Esophagus muscularis mucosa (tissue), 4 donors: ENCODE data around the gene REPS2. TPM values are rescaled to one million over a fixed set of nuclear protein-coding genes. Genes with fewer than 3 reads are reported as not detected.

Experiments used
- DNase-seq: peaks from one replicate; pipeline ENCODE4 v3.0.0-alpha.2; 2017; ENCODE audit errors: extremely low spot score
- H3K27ac ChIP-seq, 4 donors: fragments of 200-600 bp; sonication (generic); replicated peaks in 1 of 4; 1 replicate in 3 of 4; 2 replicates in 1 of 4; pipeline ENCODE4 v1.5.1; 2016 to 2019; ENCODE audit warnings: mild to moderate bottlenecking in 1 of 4
- H3K27me3 ChIP-seq, 4 donors: fragments of 200-600 bp; sonication (generic); one replicate each; pipeline versions ENCODE4 v1.5.1 to v1.6.0; 2016 to 2019
- H3K36me3 ChIP-seq, 4 donors: fragments of 200-600 bp; sonication (generic); one replicate each; pipeline ENCODE4 v1.5.1; 2016 to 2019
- H3K4me1 ChIP-seq, 4 donors: fragments of 200-600 bp; sonication (generic); one replicate each; pipeline ENCODE4 v1.5.1; 2016 to 2019
- H3K4me3 ChIP-seq, 4 donors: fragments of 200-600 bp; sonication (generic); 1 replicate in 2 of 4; 2 replicates in 2 of 4; pipeline ENCODE4 v1.5.1; 2016 to 2019; ENCODE audit warnings: mild to moderate bottlenecking in 4 of 4, moderate library complexity in 1 of 4
- H3K9me3 ChIP-seq, 4 donors: fragments of 200-600 bp; sonication (generic); 1 replicate in 3 of 4; 2 replicates in 1 of 4; pipeline ENCODE4 v1.5.1; 2016 to 2019
- EP300 ChIP-seq: sonication (generic); formaldehyde crosslinking; IDR thresholded peaks from one replicate; pipeline ENCODE4 v1.6.1; 2017; ENCODE audit warnings: antibody characterized with exemption
- POLR2A ChIP-seq: fragments of 450-650 bp; IDR thresholded peaks from one replicate; pipeline ENCODE4 v1.6.1; 2017; ENCODE audit warnings: antibody characterized with exemption, moderate library complexity, mild to moderate bottlenecking, low read depth
- POLR2AphosphoS5 ChIP-seq, 2 donors: sonication (generic); formaldehyde crosslinking; IDR thresholded peaks; one replicate each; pipeline ENCODE4 v1.6.1; 2017; ENCODE audit warnings: antibody characterized with exemption in 2 of 2
- WGBS: methylation state at CpG from one replicate; pipeline ENCODE4 v1.1.5; 2018; 5-methylcytosine and 5-hydroxymethylcytosine counted together
- intact Hi-C: fragments of 100-400 bp; cut with DNase I; formaldehyde crosslinking; loops from one replicate; pipeline ENCODE4 v1.15.1; 2023
- total RNA-seq, 4 donors: library from RNA; depleted of rRNA; stranded (reverse); fragments of >200 nt; gene quantifications; one replicate each; pipeline versions ENCODE4 v1.1.0 to v1.2.1, GENCODE V29; 2016
- TF ChIP-seq, protein P1 (sequence below), 3 experiments: fragments of 200-600 bp in 2 of 3; fragments of 450-650 bp in 1 of 3; sonication (generic) in 2 of 3; IDR thresholded peaks; one replicate each; pipeline ENCODE4 v1.5.1; 2017 to 2019; ENCODE audit warnings: antibody characterized with exemption in 3 of 3, mild to moderate bottlenecking in 2 of 3, moderate library complexity in 1 of 3

REPS2 gene
- total RNA-seq, 4 donors from 2014 or later: 26.4 to 49.0 (median 33.2) TPM

- WGBS: 81% methylated on average over 3 of the region's 3 CpGs
- peaks cover 0 to 11% (median 0%) of the 10 kb centered on the region in 4 donors for H3K4me1 ChIP-seq
- intact Hi-C loops: loop anchor here (2.0 kb wide), 1 partner anchor 41 kb away; no protein-coding TSS in a partner anchor
Measured at GRCh38 chrX:17005712-17006368, 59.4 kb downstream of the REPS2 start.

DNA sequence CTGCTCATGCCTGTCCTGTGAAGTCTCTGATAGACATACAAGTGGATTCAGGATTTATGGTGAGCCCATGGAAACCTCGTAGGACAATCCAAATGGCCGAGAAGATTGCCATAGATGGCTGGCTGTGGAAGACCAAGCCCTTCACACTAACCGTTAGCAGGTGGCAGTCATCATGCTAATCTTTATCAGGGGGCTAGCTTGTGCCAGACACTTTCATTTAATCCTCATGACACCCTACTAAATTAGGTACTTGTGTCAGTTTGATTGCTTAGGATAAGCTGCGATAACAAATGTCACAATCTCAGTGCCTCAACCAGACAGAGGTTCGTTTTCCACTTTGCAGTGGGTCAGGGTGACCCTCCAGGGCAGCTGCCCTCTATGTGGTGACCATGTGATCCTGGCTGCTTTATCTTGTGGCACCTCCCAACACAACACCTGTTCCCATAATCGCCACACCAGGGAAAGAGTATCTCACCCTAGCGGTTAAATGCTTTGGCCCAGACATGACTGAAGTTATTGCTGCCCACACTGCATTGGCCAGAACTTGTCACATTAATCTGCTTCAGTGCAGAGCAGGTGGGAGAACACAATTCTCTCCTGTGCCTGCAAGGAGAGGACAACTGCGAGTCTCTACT is 60.8 kb downstream of the REPS2 start:
- Histone ChIP-seq H3K27me3 (no peaks in the 10 kb centered on the region), H3K4me1 (peaks cover 0 to 11% (median 0%) of the 10 kb centered on the region in 4 donors), H3K27ac (no peak overlapping the region), H3K9me3 (no peaks in the 10 kb centered on the region), H3K36me3 (no peaks in the 10 kb centered on the region), H3K4me3 (no peak overlapping the region)
- intact Hi-C loops: loop anchor here (2.0 kb wide), 1 partner anchor 40 kb away; no protein-coding TSS in a partner anchor
- no peak for DNase-seq
- TF ChIP-seq, protein P1, sequence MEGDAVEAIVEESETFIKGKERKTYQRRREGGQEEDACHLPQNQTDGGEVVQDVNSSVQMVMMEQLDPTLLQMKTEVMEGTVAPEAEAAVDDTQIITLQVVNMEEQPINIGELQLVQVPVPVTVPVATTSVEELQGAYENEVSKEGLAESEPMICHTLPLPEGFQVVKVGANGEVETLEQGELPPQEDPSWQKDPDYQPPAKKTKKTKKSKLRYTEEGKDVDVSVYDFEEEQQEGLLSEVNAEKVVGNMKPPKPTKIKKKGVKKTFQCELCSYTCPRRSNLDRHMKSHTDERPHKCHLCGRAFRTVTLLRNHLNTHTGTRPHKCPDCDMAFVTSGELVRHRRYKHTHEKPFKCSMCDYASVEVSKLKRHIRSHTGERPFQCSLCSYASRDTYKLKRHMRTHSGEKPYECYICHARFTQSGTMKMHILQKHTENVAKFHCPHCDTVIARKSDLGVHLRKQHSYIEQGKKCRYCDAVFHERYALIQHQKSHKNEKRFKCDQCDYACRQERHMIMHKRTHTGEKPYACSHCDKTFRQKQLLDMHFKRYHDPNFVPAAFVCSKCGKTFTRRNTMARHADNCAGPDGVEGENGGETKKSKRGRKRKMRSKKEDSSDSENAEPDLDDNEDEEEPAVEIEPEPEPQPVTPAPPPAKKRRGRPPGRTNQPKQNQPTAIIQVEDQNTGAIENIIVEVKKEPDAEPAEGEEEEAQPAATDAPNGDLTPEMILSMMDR (IDR thresholded peaks at IDR 0.05): peak in 2 of 3 experiments; percentile 18 to 32
- TF ChIP-seq EP300: no peak
- WGBS: 47% methylated on average over 6 of the region's 8 CpGs

More at GRCh38 chrX:17005712-17006368, 59.4 kb downstream of the REPS2 start:
- Histone ChIP-seq H3K27ac (no peak overlapping the region), H3K4me3 (no peak overlapping the region), H3K9me3 (no peaks in the 10 kb centered on the region), H3K36me3 (no peaks in the 10 kb centered on the region), H3K27me3 (no peaks in the 10 kb centered on the region)
- TF ChIP-seq, protein P1 (IDR thresholded peaks at IDR 0.05): no peak
- TF ChIP-seq POLR2AphosphoS5 (IDR thresholded peaks at IDR 0.05): no peak
- no peak for TF ChIP-seq EP300
- TF ChIP-seq POLR2A: no peak
- DNase-seq: no peak

DNA sequence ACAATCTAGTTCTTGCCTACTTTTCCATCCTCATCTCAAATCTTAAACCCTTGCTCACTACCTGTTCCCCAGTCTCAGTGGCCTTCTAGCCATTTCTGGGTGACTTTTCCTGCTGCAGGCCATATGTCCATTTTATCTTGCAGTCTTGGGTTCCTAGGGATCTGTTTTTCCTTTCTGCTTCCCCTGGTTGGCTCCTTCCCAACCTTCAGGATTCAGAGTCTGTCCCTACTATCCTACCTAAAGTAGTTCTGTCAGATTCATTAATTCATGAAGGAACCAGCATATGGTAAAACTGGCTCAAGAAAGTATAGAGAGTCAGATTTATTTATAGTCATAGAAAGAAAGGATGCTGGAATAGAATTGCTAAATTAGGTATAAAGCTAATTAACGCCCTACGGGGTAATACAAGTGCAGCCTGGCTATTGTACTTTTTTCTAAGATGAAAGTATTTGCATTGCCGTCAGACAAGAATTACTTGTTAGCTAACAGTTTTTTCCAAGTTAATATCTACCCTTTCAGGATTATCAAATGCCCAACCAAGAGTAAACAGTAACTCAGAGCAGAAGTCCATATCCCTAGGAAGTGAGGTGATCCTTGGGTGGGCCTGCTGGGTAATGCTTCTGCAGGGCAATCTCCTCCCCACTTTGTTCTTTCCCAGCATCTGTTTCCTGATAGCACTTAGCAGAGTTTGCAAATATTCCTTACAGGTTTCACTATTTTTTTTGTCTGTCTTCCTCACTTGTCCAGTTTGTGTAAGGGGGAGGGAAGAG is 63.6 kb downstream of the REPS2 start:
- 84% methylated on average over 3 of the region's 3 CpGs for whole genome bisulfite sequencing
- Histone ChIP-seq H3K27me3 (no peaks in the 10 kb centered on the region), H3K9me3 (no peaks in the 10 kb centered on the region), H3K27ac (no peak overlapping the region), H3K4me3 (no peak overlapping the region), H3K36me3 (no peaks in the 10 kb centered on the region), H3K4me1 (peaks cover 0 to 11% (median 0%) of the 10 kb centered on the region in 4 donors)
- TF ChIP-seq POLR2A (no peak), EP300 (no peak), POLR2AphosphoS5 (IDR thresholded peaks at IDR 0.05) (no peak)
- TF ChIP-seq, protein P1 (IDR thresholded peaks at IDR 0.05): no peak
- DNase-seq: no peak
- intact Hi-C loops: no loop called here

DNA sequence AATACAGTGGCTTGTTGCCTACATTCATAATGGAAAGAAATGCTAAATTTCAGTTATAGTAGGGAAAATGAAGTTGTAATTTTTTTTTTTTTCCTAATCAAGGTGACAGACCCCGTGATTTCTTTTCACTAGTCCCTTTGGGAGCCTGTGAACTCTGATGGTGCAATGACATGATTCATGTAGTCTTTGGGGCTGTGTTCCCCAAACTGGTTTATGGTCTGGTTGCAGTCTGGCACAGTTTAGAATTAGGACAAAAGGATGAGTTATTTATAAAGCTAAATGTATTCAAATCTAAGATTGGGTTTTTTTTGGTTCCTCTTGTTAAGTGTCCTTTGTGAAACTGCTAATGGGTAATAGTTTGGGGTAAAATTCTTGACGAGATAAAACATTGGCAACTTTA is 66.0 kb downstream of the REPS2 start:
- no peak overlapping the region for H3K27ac ChIP-seq
- no peaks in the 10 kb centered on the region for H3K36me3 ChIP-seq
- no peaks in the 10 kb centered on the region for H3K9me3 ChIP-seq
- TF ChIP-seq, protein P1 (IDR thresholded peaks at IDR 0.05): no peak
- TF ChIP-seq EP300 (no peak), POLR2A (no peak), POLR2AphosphoS5 (IDR thresholded peaks at IDR 0.05) (no peak)
- intact Hi-C loops: no loop called here
- DNase-seq: no peak
- no peaks in the 10 kb centered on the region for H3K27me3 ChIP-seq
- peaks cover 0 to 3% (median 0%) of the 10 kb centered on the region in 4 donors for H3K4me1 ChIP-seq
- 68% methylated on average over 2 of the region's 2 CpGs for WGBS
- no peak overlapping the region for H3K4me3 ChIP-seq
